ENCODE results near the gene CAPN14. TPM values are rescaled to one million over a fixed set of nuclear protein-coding genes. Genes with fewer than 3 reads are reported as not detected.

The CAPN14 gene
- total RNA-seq, 4 donors from 2014 or later, result not detected

DNA sequence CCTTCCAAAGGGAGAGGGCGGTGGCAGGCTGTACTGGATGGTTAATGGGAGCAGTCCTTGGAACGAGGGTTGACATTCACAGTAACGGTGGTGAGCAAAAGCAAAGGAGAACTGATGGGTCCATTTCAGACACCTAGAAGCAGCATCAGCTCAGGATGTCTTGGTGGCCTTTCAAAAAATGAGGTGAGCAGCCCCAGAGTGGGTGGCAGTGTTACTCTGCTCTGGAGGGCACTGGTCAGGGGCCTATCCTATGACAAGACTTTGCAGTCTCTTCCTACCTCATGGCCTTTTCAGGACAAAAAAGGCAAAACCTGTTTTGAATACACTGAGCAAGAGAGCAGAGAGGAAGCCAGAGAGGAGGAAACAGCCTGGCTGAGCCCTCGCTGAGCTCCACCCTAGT is 23.5 kb downstream of the CAPN14 start:
- H3K4me1 ChIP-seq, result no peaks in the 10 kb centered on the region
- no peaks in the 10 kb centered on the region for H3K27me3 ChIP-seq
- no peak overlapping the region for H3K4me3 ChIP-seq
- ATAC-seq (no peak), DNase-seq (no peak)
- H3K9me3 ChIP-seq, result no peaks in the 10 kb centered on the region
- in situ Hi-C loops (cut with MboI; ENCODE audit: low sequenced_read_pairs in 4 of 4) (no loop called here), intact Hi-C loops (cut with DNase I; ENCODE audit: low total_unique reads) (no loop called here)
- TF ChIP-seq POLR2A (IDR thresholded peaks at IDR 0.05), result no peak
- TF ChIP-seq CTCF (IDR thresholded peaks at IDR 0.05 in 4 of 5, conservative IDR thresholded peaks at IDR 0.05 in 1 of 5), result no peak
- no peak overlapping the region for H3K27ac ChIP-seq
- no peaks in the 10 kb centered on the region for H3K36me3 ChIP-seq

- no peak for DNase-seq
- Histone ChIP-seq H3K27me3 (no peaks in the 10 kb centered on the region), H3K36me3 (no peaks in the 10 kb centered on the region), H3K9me3 (no peaks in the 10 kb centered on the region), H3K27ac (no peak overlapping the region), H3K4me3 (no peak overlapping the region), H3K4me1 (no peaks in the 10 kb centered on the region)
- no peak for TF ChIP-seq CTCF (IDR thresholded peaks at IDR 0.05 in 4 of 5, conservative IDR thresholded peaks at IDR 0.05 in 1 of 5)
- TF ChIP-seq POLR2A (IDR thresholded peaks at IDR 0.05), result no peak
- ATAC-seq, result no peak
- intact Hi-C loops (cut with DNase I; ENCODE audit: low total_unique reads), result no loop called here
- in situ Hi-C loops (cut with MboI; ENCODE audit: low sequenced_read_pairs in 4 of 4), result no loop called here
These were observed 24.4 kb downstream of the CAPN14 start for GRCh38 chr2:31192851-31193392.

GRCh38 chr2:31192396-31192795 is 24.9 kb downstream of the CAPN14 start:
- DNase-seq, result no peak
- Histone ChIP-seq H3K27ac (no peak overlapping the region), H3K4me1 (no peaks in the 10 kb centered on the region), H3K36me3 (no peaks in the 10 kb centered on the region), H3K4me3 (no peak overlapping the region), H3K9me3 (no peaks in the 10 kb centered on the region), H3K27me3 (no peaks in the 10 kb centered on the region)
- in situ Hi-C loops (cut with MboI; ENCODE audit: low sequenced_read_pairs in 4 of 4) (no loop called here), intact Hi-C loops (cut with DNase I; ENCODE audit: low total_unique reads) (no loop called here)
- TF ChIP-seq POLR2A (IDR thresholded peaks at IDR 0.05), result no peak
- TF ChIP-seq CTCF (IDR thresholded peaks at IDR 0.05 in 4 of 5, conservative IDR thresholded peaks at IDR 0.05 in 1 of 5), result no peak
- ATAC-seq, result no peak

GRCh38 chr2:31191931-31192330 is 25.4 kb downstream of the CAPN14 start:
- in situ Hi-C loops (cut with MboI; ENCODE audit: low sequenced_read_pairs in 4 of 4), result no loop called here
- Histone ChIP-seq H3K27ac (no peak overlapping the region), H3K9me3 (no peaks in the 10 kb centered on the region), H3K4me1 (no peaks in the 10 kb centered on the region), H3K27me3 (no peaks in the 10 kb centered on the region), H3K36me3 (no peaks in the 10 kb centered on the region), H3K4me3 (no peak overlapping the region)
- intact Hi-C loops (cut with DNase I; ENCODE audit: low total_unique reads), result no loop called here
- ATAC-seq, result no peak
- TF ChIP-seq CTCF (IDR thresholded peaks at IDR 0.05 in 4 of 5, conservative IDR thresholded peaks at IDR 0.05 in 1 of 5), result no peak
- no peak for TF ChIP-seq POLR2A (IDR thresholded peaks at IDR 0.05)
- DNase-seq, result no peak

GRCh38 chr2:31190188-31190587 is 27.1 kb downstream of the CAPN14 start:
- no peaks in the 10 kb centered on the region for H3K9me3 ChIP-seq
- no peak for TF ChIP-seq POLR2A (IDR thresholded peaks at IDR 0.05)
- TF ChIP-seq CTCF (IDR thresholded peaks at IDR 0.05 in 4 of 5, conservative IDR thresholded peaks at IDR 0.05 in 1 of 5), result no peak
- H3K27ac ChIP-seq, result no peak overlapping the region
- intact Hi-C loops (cut with DNase I; ENCODE audit: low total_unique reads), result no loop called here
- H3K4me1 ChIP-seq, result no peaks in the 10 kb centered on the region
- ATAC-seq (no peak), DNase-seq (no peak)
- in situ Hi-C loops (cut with MboI; ENCODE audit: low sequenced_read_pairs in 4 of 4), result no loop called here
- H3K4me3 ChIP-seq, result no peak overlapping the region
- no peaks in the 10 kb centered on the region for H3K27me3 ChIP-seq
- H3K36me3 ChIP-seq, result no peaks in the 10 kb centered on the region

Data from gastrocnemius medialis (tissue), 4 donors.